OCI-LY1 (cell line): ENCODE data around the gene ILF3.
"Not testable (repeated sequence)": the region's sequence is repeated elsewhere in the genome, so short reads cannot be mapped to it uniquely, and the experiment has no call there.

Source experiments
- H2AFZ ChIP-seq: fragments of 200-600 bp; sonication (generic), shearing (Covaris generic); 2 replicates; pipeline ENCODE4 v1.6.0; 2014; ENCODE audit warnings: antibody characterized with exemption, mild to moderate bottlenecking, low read length
- H3F3A ChIP-seq: fragments of 200-600 bp; sonication (generic), shearing (Covaris generic); 2 replicates; pipeline ENCODE4 v1.6.0; 2014; ENCODE audit warnings: mild to moderate bottlenecking, antibody characterized with exemption, low read length, moderate library complexity; ENCODE audit not compliant: insufficient read depth
- H3K27ac ChIP-seq: fragments of 200-600 bp; sonication (generic); 2 replicates; pipeline ENCODE4 v1.5.1; 2014; ENCODE audit warnings: low read length, mixed run types, mild to moderate bottlenecking, low read depth; ENCODE audit not compliant: poor library complexity, severe bottlenecking
- H3K27me3 ChIP-seq: fragments of 200-600 bp; sonication (generic); 2 replicates; pipeline ENCODE4 v1.6.0; 2014; ENCODE audit warnings: antibody characterized with exemption, mild to moderate bottlenecking, low read length, moderate library complexity; ENCODE audit not compliant: insufficient read depth
- H3K36me3 ChIP-seq: fragments of 200-600 bp; sonication (generic); 2 replicates; pipeline ENCODE4 v1.6.1; 2014; ENCODE audit warnings: mild to moderate bottlenecking, antibody characterized with exemption, low read length, moderate library complexity, mixed read lengths; ENCODE audit not compliant: insufficient read depth
- H3K4me1 ChIP-seq: fragments of 200-600 bp; sonication (generic); 2 replicates; pipeline ENCODE4 v1.5.1; 2014; ENCODE audit warnings: mild to moderate bottlenecking, low read length, moderate library complexity; ENCODE audit not compliant: insufficient read depth, severe bottlenecking
- H3K4me2 ChIP-seq: fragments of 200-600 bp; sonication (generic), shearing (Covaris generic); 2 replicates; pipeline ENCODE4 v1.6.1; 2014; ENCODE audit warnings: low read length
- H3K4me3 ChIP-seq: fragments of 200-600 bp; sonication (generic); 2 replicates; pipeline ENCODE4 v1.5.1; 2014; ENCODE audit warnings: low read length, low read depth, mild to moderate bottlenecking, mixed read lengths; ENCODE audit not compliant: poor library complexity, severe bottlenecking
- H3K79me2 ChIP-seq: fragments of 200-600 bp; shearing (Covaris generic); 2 replicates; pipeline ENCODE4 v1.6.1; 2016; ENCODE audit warnings: mixed run types, low read length, mixed read lengths; ENCODE audit not compliant: insufficient read depth
- H3K9ac ChIP-seq: fragments of 200-600 bp; sonication (generic), shearing (Covaris generic); 2 replicates; pipeline ENCODE4 v1.6.1; 2014; ENCODE audit warnings: mild to moderate bottlenecking, low read length, mixed read lengths
- H3K9me2 ChIP-seq: fragments of 200-600 bp; sonication (generic), shearing (Covaris generic); 2 replicates; pipeline ENCODE4 v1.6.1; 2014; ENCODE audit warnings: low read depth, mild to moderate bottlenecking, low read length, mixed read lengths
- H3K9me3 ChIP-seq: fragments of 200-600 bp; shearing (Covaris generic); 2 replicates; pipeline ENCODE4 v1.6.1; 2014; ENCODE audit warnings: low read length, mixed read lengths
- H4K20me1 ChIP-seq: fragments of 200-600 bp; sonication (generic), shearing (Covaris generic); 2 replicates; pipeline ENCODE4 v1.6.0; 2016; ENCODE audit warnings: mild to moderate bottlenecking, low read length; ENCODE audit not compliant: insufficient read depth
- CTCF ChIP-seq: fragments of 200-600 bp; sonication (generic), shearing (Covaris generic); IDR thresholded peaks from 2 replicates; pipeline ENCODE4 v1.5.1; 2017; ENCODE audit warnings: mild to moderate bottlenecking, antibody characterized with exemption, low read length, moderate library complexity, mixed read lengths
- EZH2 ChIP-seq: fragments of 200-600 bp; sonication (generic), shearing (Covaris generic); IDR thresholded peaks from 2 replicates; pipeline ENCODE4 v1.8.0; 2017; ENCODE audit warnings: borderline replicate concordance, mixed run types, mild to moderate bottlenecking, antibody characterized with exemption, low read length, moderate library complexity, mixed read lengths

Gene ILF3

GRCh38 chr19:10670182-10670581 lies 16.0 kb downstream of the ILF3 start:
- Histone ChIP-seq H3F3A (no peaks in the 10 kb centered on the region), H3K27ac (no peak overlapping the region), H2AFZ (no peak overlapping the region), H3K79me2 (peaks cover 69% of the 10 kb centered on the region), H3K9me3 (no peaks in the 10 kb centered on the region), H3K4me2 (no peak overlapping the region), H3K4me1 (peaks cover 8% of the 10 kb centered on the region), H4K20me1 (0 out of 2 replicates have a peak, but pooled peaks cover 3% of the 10 kb centered on the region), H3K27me3 (no peaks in the 10 kb centered on the region), H3K9ac (no peak overlapping the region), H3K36me3 (peaks cover 87% of the 10 kb centered on the region), H3K4me3 (no peak overlapping the region), H3K9me2 (no peaks in the 10 kb centered on the region)
- TF ChIP-seq CTCF = no peak
- TF ChIP-seq EZH2 = no peak

GRCh38 chr19:10670876-10671804 lies 17.0 kb downstream of the ILF3 start:
- H3K9ac ChIP-seq = no peak overlapping the region
- 0 out of 2 replicates have a peak, but pooled peaks cover 3% of the 10 kb centered on the region for H4K20me1 ChIP-seq
- H2AFZ ChIP-seq = no peak overlapping the region
- no peak overlapping the region for H3K4me3 ChIP-seq
- H3K4me1 ChIP-seq = peaks cover 8% of the 10 kb centered on the region
- no peaks in the 10 kb centered on the region for H3K9me2 ChIP-seq
- no peaks in the 10 kb centered on the region for H3F3A ChIP-seq
- H3K27me3 ChIP-seq = no peaks in the 10 kb centered on the region
- peaks cover 60% of the 10 kb centered on the region for H3K79me2 ChIP-seq
- no peaks in the 10 kb centered on the region for H3K9me3 ChIP-seq
- TF ChIP-seq CTCF = no peak
- TF ChIP-seq EZH2 = no peak
- no peak overlapping the region for H3K4me2 ChIP-seq
- no peak overlapping the region for H3K27ac ChIP-seq
- H3K36me3 ChIP-seq = peaks cover 91% of the 10 kb centered on the region

- H3F3A ChIP-seq, H4K20me1 ChIP-seq, H3K27me3 ChIP-seq, H3K4me2 ChIP-seq, H3K4me3 ChIP-seq, H2AFZ ChIP-seq, H3K9me2 ChIP-seq, H3K27ac ChIP-seq, H3K9ac ChIP-seq, H3K9me3 ChIP-seq, H3K4me1 ChIP-seq: not testable (repeated sequence)
- H3K79me2 ChIP-seq = peaks cover 52% of the 10 kb centered on the region
- H3K36me3 ChIP-seq = peaks cover 87% of the 10 kb centered on the region
Observed at GRCh38 chr19:10671922-10672321, 17.8 kb downstream of the ILF3 start.

GRCh38 chr19:10675214-10675613 lies 21.1 kb downstream of the ILF3 start:
- H3K36me3 ChIP-seq = peaks cover 95% of the 10 kb centered on the region
- H3F3A ChIP-seq, H3K27ac ChIP-seq, H2AFZ ChIP-seq, H3K4me3 ChIP-seq, H3K4me2 ChIP-seq, H3K27me3 ChIP-seq, H3K9me3 ChIP-seq, H3K9me2 ChIP-seq, H3K9ac ChIP-seq, H4K20me1 ChIP-seq, H3K4me1 ChIP-seq: not testable (repeated sequence)
- peaks cover 19% of the 10 kb centered on the region for H3K79me2 ChIP-seq
